Measurements from ENCODE around the gene KCNIP4.

GRCh38 chr4:21986307-21986706 lies 37.7 kb upstream of the KCNIP4 start:
- TF ChIP-seq YY1 (IDR thresholded peaks at IDR 0.05; ENCODE audit: low read depth, low read length) = no peak
- TF ChIP-seq POLR2AphosphoS5 (IDR thresholded peaks at IDR 0.05; ENCODE audit: low read length) = no peak
- TF ChIP-seq CTCF (IDR thresholded peaks at IDR 0.05 in 2 of 3, conservative IDR thresholded peaks at IDR 0.05 in 1 of 3; ENCODE audit: control insufficient read depth in 2 of 3, extremely low read depth in 1 of 3, insufficient read depth in 1 of 3, low read depth in 3 of 3, low read length in 3 of 3) = no peak
- TF ChIP-seq EP300 (IDR thresholded peaks at IDR 0.05; ENCODE audit: borderline replicate concordance in 1 of 2, control insufficient read depth in 1 of 2, low read depth in 2 of 2, low read length in 2 of 2) = no peak
- no peak for TF ChIP-seq KDM1A (IDR thresholded peaks at IDR 0.05; ENCODE audit: borderline replicate concordance)
- TF ChIP-seq SIN3A (IDR thresholded peaks at IDR 0.05; ENCODE audit: low read depth, low read length) = no peak
- no peak for TF ChIP-seq ZNF687 (IDR thresholded peaks at IDR 0.05)
- TF ChIP-seq FOXM1 (IDR thresholded peaks at IDR 0.05; ENCODE audit: low read depth, low read length) = no peak

Data from GM12878 (cell line).